C4-2B (cell line): Measurements from ENCODE around the gene KRT37.

Experiments used
- ZFX ChIP-seq: fragments of 450-650 bp; IDR thresholded peaks from 2 replicates; pipeline ENCODE4 v1.6.1; 2017
- TF ChIP-seq, protein P1 (sequence below): fragments of 450-650 bp; conservative IDR thresholded peaks from 2 replicates; pipeline ENCODE4 v1.5.1; 2017; ENCODE audit warnings: mild to moderate bottlenecking

GRCh38 chr17:41396340-41396739, 28.0 kb downstream of the KRT37 start:
- TF ChIP-seq, protein P1, sequence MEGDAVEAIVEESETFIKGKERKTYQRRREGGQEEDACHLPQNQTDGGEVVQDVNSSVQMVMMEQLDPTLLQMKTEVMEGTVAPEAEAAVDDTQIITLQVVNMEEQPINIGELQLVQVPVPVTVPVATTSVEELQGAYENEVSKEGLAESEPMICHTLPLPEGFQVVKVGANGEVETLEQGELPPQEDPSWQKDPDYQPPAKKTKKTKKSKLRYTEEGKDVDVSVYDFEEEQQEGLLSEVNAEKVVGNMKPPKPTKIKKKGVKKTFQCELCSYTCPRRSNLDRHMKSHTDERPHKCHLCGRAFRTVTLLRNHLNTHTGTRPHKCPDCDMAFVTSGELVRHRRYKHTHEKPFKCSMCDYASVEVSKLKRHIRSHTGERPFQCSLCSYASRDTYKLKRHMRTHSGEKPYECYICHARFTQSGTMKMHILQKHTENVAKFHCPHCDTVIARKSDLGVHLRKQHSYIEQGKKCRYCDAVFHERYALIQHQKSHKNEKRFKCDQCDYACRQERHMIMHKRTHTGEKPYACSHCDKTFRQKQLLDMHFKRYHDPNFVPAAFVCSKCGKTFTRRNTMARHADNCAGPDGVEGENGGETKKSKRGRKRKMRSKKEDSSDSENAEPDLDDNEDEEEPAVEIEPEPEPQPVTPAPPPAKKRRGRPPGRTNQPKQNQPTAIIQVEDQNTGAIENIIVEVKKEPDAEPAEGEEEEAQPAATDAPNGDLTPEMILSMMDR = no peak
- no peak for TF ChIP-seq ZFX
